DMS53 treated with DMSO at 0.1 percent for 48 hours (cell line): ENCODE results near the gene ENAH.

ENCODE experiments used
- DNase-seq: peaks from one replicate; lab custom pipeline; 2025; ENCODE audit not compliant: unreplicated experiment; lab: John Stamatoyannopoulos, UW

Gene ENAH

GRCh38 chr1:225461533-225462428, 191.1 kb downstream of the ENAH start:
- DNase-seq = no peak

GRCh38 chr1:225460737-225461532, 192.0 kb downstream of the ENAH start:
- DNase-seq = no peak

GRCh38 chr1:225460021-225460736, 192.7 kb downstream of the ENAH start:
- DNase-seq = no peak

- no peak for DNase-seq
These were observed 194.7 kb downstream of the ENAH start for GRCh38 chr1:225458222-225458631.

GRCh38 chr1:225454733-225455132, 198.2 kb downstream of the ENAH start:
- DNase-seq = peak; percentile 81

GRCh38 chr1:225453797-225454648, 198.9 kb downstream of the ENAH start:
- peak; percentile 50 for DNase-seq

- no peak for DNase-seq
These were observed 200.9 kb downstream of the ENAH start for GRCh38 chr1:225451840-225452515.

GRCh38 chr1:225451340-225451739, 201.6 kb downstream of the ENAH start:
- no peak for DNase-seq

GRCh38 chr1:225450491-225451191, 202.3 kb downstream of the ENAH start:
- no peak for DNase-seq

GRCh38 chr1:225449774-225450173, 203.1 kb downstream of the ENAH start:
- no peak for DNase-seq

- DNase-seq = no peak
These were observed 203.7 kb downstream of the ENAH start for GRCh38 chr1:225449261-225449660.

GRCh38 chr1:225448146-225448805, 204.6 kb downstream of the ENAH start:
- DNase-seq = no peak

- no peak for DNase-seq
These were observed 205.3 kb downstream of the ENAH start for GRCh38 chr1:225447650-225448089.

- no peak for DNase-seq
These were observed 205.8 kb downstream of the ENAH start for GRCh38 chr1:225446981-225447615.

GRCh38 chr1:225446595-225446960, 206.3 kb downstream of the ENAH start:
- no peak for DNase-seq

- DNase-seq = peak; percentile 31
These were observed 207.0 kb downstream of the ENAH start for GRCh38 chr1:225445639-225446594.

- DNase-seq = no peak
These were observed 210.8 kb downstream of the ENAH start for GRCh38 chr1:225442123-225442505.
